GM18870 (cell line): ENCODE results near the gene MSMO1.

Experiments
- ATAC-seq: cut with Tn5 transposase; IDR thresholded peaks from one replicate; pipeline ENCODE4 v1.9.1; 2021; ENCODE audit warnings: moderate library complexity; ENCODE audit not compliant: unreplicated experiment

The MSMO1 gene

DNA sequence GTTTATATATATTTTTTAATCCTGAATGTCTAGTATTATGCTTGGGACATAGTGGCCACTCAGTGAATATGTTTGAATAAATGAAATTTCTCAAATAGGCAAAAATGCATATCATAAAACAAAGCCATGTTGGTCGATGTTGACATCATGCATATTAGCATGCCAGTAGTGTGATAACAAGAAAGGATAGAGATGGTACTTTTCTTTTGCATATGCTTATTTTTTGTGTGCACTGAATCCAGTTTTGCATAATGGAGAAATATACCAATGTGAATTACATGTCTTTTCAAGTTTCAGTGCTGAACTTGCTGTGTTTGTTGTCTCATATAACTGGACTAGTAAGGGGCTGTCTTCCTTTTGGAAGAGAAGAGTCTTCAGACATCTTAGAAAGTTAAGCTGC, 58.9 kb downstream of the MSMO1 start:
- no peak for ATAC-seq

DNA sequence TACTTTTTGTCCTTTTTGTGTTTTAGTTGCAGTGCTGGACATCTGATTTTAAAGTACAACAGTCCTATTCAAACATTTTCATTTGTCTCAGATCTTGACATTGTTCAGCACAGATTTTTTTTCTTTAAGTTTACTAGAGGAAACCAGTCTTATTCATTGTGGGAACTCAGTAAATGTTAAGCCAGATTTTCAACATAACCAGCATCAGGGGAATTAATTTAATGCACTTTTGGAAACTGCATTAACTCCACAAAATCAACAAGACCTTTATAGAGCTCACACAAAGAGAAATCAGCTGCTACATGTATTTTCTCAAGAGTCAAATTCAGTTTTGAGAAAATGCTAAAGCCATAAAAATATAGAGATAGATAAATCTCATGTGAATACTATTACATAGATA, 61.3 kb downstream of the MSMO1 start:
- no peak for ATAC-seq
